ENCODE measurements around the gene ABTB2.

ABTB2 gene

GRCh38 chr11:34175284-34176019 lies 182.4 kb downstream of the ABTB2 start:
- DNase-seq (ENCODE audit: low read depth), result no peak
- no peak for TF ChIP-seq CTCF (conservative IDR thresholded peaks at IDR 0.05; ENCODE audit: low read depth, low read length)
- H3K4me3 ChIP-seq (ENCODE audit: low read length), result no peak overlapping the region

GRCh38 chr11:34174412-34175041 lies 183.3 kb downstream of the ABTB2 start:
- DNase-seq (ENCODE audit: low read depth), result no peak
- TF ChIP-seq CTCF (conservative IDR thresholded peaks at IDR 0.05; ENCODE audit: low read depth, low read length), result peak; percentile 90
- H3K4me3 ChIP-seq (ENCODE audit: low read length), result peak overlapping the region; percentile 36

- TF ChIP-seq CTCF (conservative IDR thresholded peaks at IDR 0.05; ENCODE audit: low read depth, low read length), result no peak
- DNase-seq (ENCODE audit: low read depth), result no peak
Observed at GRCh38 chr11:34173050-34173449, 184.8 kb downstream of the ABTB2 start.

GRCh38 chr11:34169686-34170085 lies 188.1 kb downstream of the ABTB2 start:
- no peak for DNase-seq (ENCODE audit: low read depth)
- no peak overlapping the region for H3K4me3 ChIP-seq (ENCODE audit: low read length)
- TF ChIP-seq CTCF (conservative IDR thresholded peaks at IDR 0.05; ENCODE audit: low read depth, low read length), result no peak

More at GRCh38 chr11:34173050-34173449, 184.8 kb downstream of the ABTB2 start:
- no peak overlapping the region for H3K4me3 ChIP-seq (ENCODE audit: low read length)

GRCh38 chr11:34168642-34169420 lies 189.0 kb downstream of the ABTB2 start:
- DNase-seq (ENCODE audit: low read depth), result no peak
- TF ChIP-seq CTCF (conservative IDR thresholded peaks at IDR 0.05; ENCODE audit: low read depth, low read length), result no peak

GRCh38 chr11:34167961-34168360 lies 189.8 kb downstream of the ABTB2 start:
- no peak for TF ChIP-seq CTCF (conservative IDR thresholded peaks at IDR 0.05; ENCODE audit: low read depth, low read length)
- no peak for DNase-seq (ENCODE audit: low read depth)
- H3K4me3 ChIP-seq (ENCODE audit: low read length), result no peak overlapping the region

More at GRCh38 chr11:34168642-34169420, 189.0 kb downstream of the ABTB2 start:
- H3K4me3 ChIP-seq (ENCODE audit: low read length), result no peak overlapping the region
